Measurements from ENCODE around the gene AHSA1.

Gene AHSA1

GRCh38 chr14:77502109-77502782 lies 44.4 kb downstream of the AHSA1 start:
- intact Hi-C loops (cut with DNase I) = no loop called here
- DNase-seq = no peak

GRCh38 chr14:77503138-77503537 lies 45.2 kb downstream of the AHSA1 start:
- intact Hi-C loops (cut with DNase I) = no loop called here
- no peak for DNase-seq

GRCh38 chr14:77505031-77505430 lies 47.1 kb downstream of the AHSA1 start:
- intact Hi-C loops (cut with DNase I) = no loop called here
- peak in 1 of 42 donors; percentile 31 for DNase-seq

GRCh38 chr14:77507762-77508161 lies 49.9 kb downstream of the AHSA1 start:
- no peak for DNase-seq

GRCh38 chr14:77508249-77508648 lies 50.4 kb downstream of the AHSA1 start:
- peak in 1 of 42 donors; percentile 12 for DNase-seq
- intact Hi-C loops (cut with DNase I) = no loop called here

More at GRCh38 chr14:77507762-77508161, 49.9 kb downstream of the AHSA1 start:
- intact Hi-C loops (cut with DNase I) = no loop called here

- intact Hi-C loops (cut with DNase I) = no loop called here
- DNase-seq = no peak
These were observed 51.0 kb downstream of the AHSA1 start for GRCh38 chr14:77508876-77509275.

GRCh38 chr14:77509366-77509765 lies 51.5 kb downstream of the AHSA1 start:
- intact Hi-C loops (cut with DNase I) = no loop called here
- no peak for DNase-seq

- intact Hi-C loops (cut with DNase I) = no loop called here
- DNase-seq = no peak
These were observed 53.7 kb downstream of the AHSA1 start for GRCh38 chr14:77511486-77512162.

GRCh38 chr14:77516126-77516525 lies 58.2 kb downstream of the AHSA1 start:
- intact Hi-C loops (cut with DNase I) = no loop called here
- DNase-seq = no peak

Data from head of caudate nucleus (tissue), 42 donors.